Measurements from ENCODE around the gene MAN1C1. TPM values are rescaled to one million over a fixed set of nuclear protein-coding genes. Genes with fewer than 3 reads are reported as not detected.
A peak's percentile ranks its signal among the peaks of the same experiment; 100 is the strongest.

The MAN1C1 gene
- total and polyA plus RNA-seq, 9 of the 15 experiments (the other 6 are each of a cell fraction or from before 2014, with no cell fraction given) = 0.04 to 0.44 (median 0.10) TPM; not detected in 3

DNA sequence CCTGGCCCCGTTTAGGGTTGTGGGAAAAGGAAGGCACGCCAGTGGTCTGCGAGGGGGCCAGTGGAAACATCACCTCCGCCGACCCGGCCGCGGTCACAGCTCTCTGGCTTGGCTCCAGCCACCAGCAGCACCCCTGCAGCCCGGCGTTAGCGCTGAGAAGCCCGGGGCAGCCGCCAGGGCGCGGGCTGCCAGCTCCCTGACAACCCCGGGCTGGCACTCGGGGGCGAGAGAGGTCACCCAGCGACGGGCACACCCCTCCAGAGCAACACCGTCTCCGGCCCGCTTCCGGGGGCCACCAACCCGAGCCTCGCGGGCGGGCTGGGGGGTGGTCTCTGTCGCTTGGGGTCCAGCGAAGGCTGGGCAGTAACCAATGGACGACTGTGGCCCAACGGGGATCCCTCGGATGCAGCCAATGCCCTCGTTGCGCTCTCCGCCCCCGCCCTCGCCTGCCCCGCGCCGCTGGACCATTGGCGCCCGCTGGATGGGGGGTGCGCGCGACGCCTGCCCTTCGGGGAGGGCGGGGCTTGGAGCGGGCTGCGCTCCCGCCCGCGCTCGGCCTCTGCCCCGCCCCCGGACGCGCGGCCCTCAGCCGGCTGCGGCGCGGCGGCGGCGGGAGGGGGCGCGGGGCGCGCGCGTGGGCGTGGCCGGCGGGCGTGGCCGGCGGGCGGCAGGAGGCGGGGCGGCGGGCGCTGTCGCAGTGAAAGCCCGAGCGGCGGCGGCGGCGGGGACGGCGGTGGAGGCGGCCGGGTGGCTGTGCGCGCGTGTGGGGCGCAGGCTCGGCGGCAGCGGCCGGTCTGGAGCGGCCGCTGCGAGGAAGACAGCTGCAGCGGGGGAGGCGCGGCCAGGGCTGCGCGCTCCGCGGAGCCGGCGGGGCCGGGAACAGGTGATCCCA, at the start of gene MAN1C1 (continued):
- TF ChIP-seq CHD7 (IDR thresholded peaks at IDR 0.05; ENCODE audit: low read depth, low read length) = no peak
- TF ChIP-seq ERF (CRISPR knock-in tag; IDR thresholded peaks at IDR 0.05) = 0 out of 2 replicates have a peak, but pooled peaks have one; percentile 24
- no peak for TF ChIP-seq MTF1 (CRISPR knock-in tag; IDR thresholded peaks at IDR 0.05; ENCODE audit: borderline replicate concordance)
- no peak for TF ChIP-seq HMG20B (CRISPR knock-in tag; IDR thresholded peaks at IDR 0.05)
- no peak for TF ChIP-seq FOXK2 (conservative IDR thresholded peaks at IDR 0.05 in 1 of 2, IDR thresholded peaks at IDR 0.05 in 1 of 2; ENCODE audit: low read depth in 2 of 2)
- TF ChIP-seq ELK1 (CRISPR knock-in tag; IDR thresholded peaks at IDR 0.05) = no peak
- TF ChIP-seq, protein P1, sequence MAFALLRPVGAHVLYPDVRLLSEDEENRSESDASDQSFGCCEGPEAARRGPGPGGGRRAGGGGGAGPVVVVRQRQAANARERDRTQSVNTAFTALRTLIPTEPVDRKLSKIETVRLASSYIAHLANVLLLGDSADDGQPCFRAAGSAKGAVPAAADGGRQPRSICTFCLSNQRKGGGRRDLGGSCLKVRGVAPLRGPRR (CRISPR knock-in tag; IDR thresholded peaks at IDR 0.05) = no peak
- TF ChIP-seq, protein P2, sequence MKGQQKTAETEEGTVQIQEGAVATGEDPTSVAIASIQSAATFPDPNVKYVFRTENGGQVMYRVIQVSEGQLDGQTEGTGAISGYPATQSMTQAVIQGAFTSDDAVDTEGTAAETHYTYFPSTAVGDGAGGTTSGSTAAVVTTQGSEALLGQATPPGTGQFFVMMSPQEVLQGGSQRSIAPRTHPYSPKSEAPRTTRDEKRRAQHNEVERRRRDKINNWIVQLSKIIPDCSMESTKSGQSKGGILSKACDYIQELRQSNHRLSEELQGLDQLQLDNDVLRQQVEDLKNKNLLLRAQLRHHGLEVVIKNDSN (CRISPR knock-in tag; IDR thresholded peaks at IDR 0.05) = no peak
- TF ChIP-seq STAT6 (CRISPR knock-in tag; IDR thresholded peaks at IDR 0.05) = no peak
